HG02588 (cell line): ENCODE data around the gene TSGA10IP.

Experiments
- ATAC-seq: cut with Tn5 transposase; IDR thresholded peaks from one replicate; pipeline ENCODE4 v1.9.1; 2021; ENCODE audit warnings: mild to moderate bottlenecking, moderate library complexity; ENCODE audit not compliant: unreplicated experiment

Gene TSGA10IP

DNA sequence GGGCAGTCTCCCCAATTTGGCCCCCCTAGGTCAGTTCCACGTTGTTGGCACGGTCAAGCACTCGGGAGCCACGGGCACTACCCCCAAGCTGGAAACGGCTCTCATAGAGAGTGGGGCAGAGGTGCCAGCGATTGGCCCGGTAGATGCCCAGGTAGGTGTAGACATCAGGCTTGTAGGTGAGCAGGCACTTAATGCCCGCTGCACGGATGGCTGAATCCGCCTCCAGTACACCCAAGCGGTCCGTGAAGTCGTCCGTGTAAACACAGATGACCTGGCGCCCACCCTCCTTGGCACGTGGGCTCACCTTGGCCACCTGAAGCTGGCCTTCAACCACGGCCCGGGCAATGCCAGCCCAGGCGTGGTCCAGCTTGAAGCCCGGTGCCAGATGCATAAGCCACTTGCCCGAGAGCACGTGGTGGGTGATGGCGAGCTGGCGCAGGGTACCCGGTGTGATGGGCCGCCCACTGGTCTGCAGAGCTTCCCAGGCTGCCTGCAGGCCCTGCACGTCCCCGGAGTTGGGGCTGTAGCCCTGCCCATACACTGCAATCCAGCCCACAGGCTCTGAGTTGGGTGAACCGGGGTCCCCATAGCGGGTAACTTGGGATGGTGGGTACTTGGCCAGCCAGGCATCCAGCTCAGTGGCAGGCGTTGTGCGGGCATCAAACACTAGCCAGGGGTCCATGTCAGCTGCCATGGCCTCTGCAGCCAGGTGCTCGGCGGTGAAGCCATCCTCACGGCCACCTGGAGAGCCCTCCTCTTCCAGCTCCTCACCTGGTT, 27.7 kb upstream of the TSGA10IP start:
- ATAC-seq = no peak

DNA sequence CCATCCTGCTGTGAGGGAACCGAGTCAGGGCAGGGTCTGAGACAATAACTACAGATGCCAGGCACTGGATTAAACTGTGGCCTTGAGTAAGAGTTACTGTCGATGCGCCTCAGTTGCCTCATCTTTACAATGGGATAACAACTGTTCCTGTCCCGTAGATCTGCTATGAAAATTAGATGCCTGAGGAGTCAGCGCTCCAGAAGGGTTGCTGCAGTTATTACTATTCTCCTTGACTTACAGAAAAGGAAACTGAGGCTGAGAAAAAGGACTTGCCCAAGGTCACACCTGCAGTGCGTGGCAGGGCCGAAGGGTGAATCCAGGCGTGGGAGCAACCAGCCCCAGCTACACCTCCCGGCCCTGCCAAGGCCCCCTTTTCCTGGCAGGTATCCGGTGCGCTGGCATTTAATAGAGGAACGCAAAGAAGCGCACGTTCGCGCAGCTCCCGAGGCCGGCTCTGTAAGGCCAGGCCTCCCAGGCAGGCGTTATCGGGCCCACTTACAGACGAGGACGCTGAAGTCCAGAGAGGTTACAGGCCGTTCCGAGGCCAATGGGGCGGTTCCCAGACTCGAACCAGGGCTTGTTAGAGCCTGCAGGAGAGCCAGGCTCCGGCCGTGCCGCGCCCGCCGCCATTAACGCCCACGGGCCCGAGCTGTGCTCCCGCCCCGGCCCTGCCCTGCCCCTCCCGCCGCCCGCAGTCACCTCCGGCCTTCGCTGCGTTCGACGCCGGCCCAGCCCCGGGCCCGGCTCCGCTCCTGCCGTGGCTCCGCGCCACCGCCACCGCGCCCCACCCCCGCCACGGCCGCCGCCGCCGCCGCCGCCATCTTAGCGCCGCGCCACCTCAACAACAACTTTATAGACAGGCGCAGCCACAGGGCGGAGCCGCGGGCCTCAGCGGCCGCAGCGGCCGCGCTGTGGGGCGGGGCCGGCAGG, 26.8 kb upstream of the TSGA10IP start, which contains the start of gene C11orf68:
Gene C11orf68, minus strand, starts transcription at position 852 of the 930 bp plus-strand sequence. Its CDS starts 31 bp downstream, at position 821.
- peak; percentile 54 for ATAC-seq

DNA sequence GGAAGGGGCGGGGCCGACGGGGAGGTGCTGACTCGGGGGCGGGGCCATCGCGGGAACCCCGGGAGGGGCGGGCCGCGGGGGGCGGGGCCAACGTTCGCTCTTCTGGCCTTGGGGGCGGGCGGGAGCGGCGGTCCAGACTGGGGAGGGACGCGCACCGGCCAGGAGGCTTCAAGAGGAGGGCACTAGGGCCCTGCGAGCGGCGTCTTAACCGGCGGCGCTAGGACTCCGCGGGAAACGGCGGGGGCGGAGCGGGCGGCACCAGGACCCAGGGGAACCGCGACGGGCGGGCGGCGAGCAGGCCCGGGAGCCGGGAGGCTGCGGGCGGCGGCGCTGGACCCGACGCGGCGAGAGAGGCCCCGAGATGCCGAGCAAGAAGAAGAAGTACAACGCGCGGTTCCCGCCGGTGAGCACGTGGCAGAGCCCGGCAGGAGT, 26.1 kb upstream of the TSGA10IP start, which contains the start of gene DRAP1:
Gene DRAP1, plus strand, starts transcription at position 286 of the 432 bp plus-strand sequence. Its CDS starts 76 bp downstream, at position 362.
- ATAC-seq = peak; percentile 83

DNA sequence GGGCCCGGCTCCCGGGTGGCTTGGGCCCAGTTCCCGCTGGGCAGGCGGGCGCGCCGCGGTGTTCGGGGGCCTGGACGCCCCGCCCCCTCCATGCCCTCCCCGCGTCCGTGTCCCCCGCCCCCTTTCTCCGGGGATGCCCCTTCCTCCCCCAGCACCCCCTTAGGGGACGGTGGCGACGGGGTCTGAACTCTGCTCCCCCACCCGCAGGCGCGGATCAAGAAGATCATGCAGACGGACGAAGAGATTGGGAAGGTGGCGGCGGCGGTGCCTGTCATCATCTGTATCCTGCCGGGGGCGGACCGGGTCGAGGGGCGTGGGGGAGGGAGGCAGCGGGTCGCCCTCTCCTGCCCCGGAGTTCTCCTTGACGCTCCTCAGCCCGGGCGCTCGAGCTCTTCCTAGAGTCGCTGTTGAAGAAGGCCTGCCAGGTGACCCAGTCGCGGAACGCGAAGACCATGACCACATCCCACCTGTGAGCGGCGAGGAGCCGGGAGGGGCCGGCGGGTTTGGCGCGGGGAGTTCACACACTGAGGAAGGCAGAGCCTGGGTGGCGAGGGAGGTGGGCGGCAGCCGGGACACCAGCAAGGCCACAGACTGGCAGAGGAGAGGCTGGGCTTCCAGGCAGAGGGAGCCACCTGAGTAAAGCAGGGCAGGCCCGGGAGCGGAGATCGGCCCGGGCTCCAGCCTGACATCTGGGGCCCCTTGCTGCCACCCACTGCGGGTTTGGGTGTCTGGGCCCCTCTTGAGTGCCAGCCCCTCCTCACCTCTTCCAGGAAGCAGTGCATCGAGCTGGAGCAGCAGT, 25.5 kb upstream of the TSGA10IP start:
- ATAC-seq = peak; percentile 43

DNA sequence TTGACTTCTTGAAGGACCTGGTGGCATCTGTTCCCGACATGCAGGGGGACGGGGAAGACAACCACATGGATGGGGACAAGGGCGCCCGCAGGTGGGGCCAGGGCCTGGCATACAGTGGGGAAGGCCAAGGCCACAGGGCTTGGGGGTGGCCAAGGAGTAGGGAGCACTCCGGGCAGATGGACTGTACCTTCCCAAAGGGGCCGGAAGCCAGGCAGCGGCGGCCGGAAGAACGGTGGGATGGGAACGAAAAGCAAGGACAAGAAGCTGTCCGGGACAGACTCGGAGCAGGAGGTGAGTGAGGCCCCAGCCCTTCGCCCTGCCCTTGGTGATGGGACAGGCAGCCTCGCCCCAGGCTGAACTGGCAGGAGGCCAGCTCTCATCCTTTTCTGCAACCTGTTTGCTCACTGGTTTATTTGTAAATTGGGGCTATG, 24.9 kb upstream of the TSGA10IP start:
- no peak for ATAC-seq

DNA sequence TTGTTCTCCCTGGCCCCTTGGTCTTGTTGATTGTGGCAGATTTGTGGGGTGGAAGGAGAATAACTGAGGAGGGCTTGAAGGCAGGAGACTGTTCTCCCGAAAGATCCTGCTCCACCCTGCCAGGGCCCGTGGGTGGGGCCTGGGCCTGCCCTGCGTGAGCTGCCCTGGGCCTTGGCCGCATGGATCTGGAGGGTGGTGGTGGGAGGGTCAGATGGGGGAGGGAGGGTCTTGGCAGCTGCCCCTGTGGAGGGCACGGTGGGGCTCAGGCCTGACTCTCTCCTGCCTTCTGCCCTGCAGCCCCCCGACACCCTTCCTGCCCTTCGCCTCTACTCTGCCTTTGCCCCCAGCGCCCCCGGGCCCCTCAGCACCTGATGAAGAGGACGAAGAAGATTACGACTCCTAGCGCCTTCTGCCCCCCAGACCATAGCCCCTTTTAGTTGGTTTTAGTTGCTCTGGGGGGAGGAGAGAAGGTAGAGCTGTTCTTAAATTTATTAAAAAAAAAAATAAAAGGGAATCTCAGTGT, 24.2 kb upstream of the TSGA10IP start:
- ATAC-seq = no peak

DNA sequence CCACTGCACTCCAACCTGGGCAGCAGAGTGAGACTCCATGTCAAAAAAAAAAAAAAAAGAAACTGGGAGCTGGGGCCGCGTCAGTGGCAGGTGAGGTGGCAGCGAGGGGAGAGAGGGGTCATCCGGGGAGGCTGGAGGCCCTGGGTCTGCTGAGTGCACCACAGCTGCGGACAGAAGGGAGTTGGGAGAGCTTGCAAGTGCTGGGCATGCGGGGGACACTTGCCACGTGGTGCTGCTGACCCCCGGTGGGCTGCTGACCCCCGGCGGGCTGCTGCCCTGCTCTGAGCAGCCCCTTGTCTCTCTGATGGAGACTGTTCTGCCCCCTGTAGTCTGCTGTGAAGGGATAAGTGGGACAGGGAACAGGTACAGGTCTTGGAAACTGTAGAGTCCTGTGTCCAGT, 23.4 kb upstream of the TSGA10IP start:
- no peak for ATAC-seq

DNA sequence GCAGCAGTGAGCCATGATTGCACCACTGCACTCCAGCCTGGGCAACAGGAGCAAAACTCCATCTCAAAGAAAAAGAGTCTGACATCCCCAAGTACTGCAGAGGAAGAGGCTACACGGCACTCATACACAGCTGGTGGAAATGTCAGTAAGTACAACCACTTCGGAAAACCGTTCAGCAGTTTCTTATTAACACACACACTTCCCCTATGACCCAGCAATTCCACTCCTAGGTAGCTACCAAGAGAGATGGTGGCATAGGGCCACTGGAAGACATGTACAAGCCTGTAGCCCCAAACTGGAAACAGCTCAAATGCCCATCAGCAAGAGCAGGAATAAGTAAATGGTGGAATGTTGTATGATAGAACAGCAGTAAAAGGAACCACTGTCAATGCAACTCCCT, 22.7 kb upstream of the TSGA10IP start:
- ATAC-seq = no peak

DNA sequence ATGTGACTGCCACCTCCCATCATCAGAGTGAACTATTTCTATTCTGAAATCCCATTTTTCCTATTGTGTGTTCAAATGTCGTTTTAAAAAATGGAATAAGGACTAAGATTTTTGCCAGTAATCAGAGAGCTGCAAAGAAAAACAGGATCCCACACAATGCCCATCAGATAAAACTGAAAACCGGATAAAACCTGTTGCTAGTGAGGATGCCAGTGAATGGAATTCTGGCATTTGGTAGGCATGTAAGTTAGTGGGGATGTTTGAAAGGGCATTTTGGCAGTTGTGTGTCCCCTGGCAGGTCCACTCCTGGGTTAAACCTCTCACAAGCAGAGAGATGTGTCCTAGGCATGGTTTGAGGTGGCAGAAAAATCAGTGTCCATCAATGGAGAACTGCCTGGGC, 19.9 kb upstream of the TSGA10IP start:
- ATAC-seq = no peak

DNA sequence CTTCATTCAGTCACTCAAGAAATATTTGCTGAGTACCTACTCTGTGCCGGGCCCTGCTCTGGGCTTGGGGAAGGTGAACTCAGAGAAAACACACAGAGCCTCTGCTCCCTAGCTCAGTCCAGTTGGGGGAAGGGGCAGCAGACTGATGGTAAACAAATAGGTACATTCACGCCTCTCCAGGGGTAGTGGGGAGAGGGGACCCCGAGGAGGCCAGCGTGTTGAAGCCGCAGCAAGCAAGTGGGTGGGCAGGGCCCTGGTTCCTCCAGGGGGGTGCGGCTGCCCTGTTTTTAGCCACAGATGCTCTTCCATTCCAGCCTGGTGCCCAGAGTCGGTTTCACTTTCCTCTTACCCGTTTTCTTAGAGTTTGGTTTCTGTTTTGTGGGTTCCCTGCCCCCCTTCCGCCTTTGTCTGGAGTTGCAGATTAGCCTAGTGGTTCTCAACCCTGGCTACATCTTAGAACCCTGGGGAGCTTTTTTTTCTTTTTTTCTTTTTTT, 17.3 kb upstream of the TSGA10IP start:
- peak; percentile 62 for ATAC-seq

DNA sequence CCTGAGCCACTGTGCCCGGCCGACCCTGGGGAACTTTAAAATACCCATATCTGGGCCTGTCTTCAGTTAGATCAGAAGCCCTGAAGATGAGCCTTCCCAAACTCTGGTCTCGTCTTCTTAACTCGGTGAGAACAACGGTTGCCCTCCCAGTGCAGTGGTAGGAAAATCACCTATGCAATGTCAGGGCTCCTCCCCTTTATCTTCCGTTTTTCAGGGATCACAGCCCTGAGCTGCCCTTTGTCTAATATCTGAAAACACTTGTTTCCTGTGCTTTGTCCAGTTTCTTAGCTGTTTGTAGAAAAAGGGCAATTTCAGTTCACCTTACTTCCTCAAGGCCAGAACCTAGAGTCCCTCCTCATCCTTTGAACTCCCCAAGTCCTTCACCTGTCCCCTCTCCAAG, 16.6 kb upstream of the TSGA10IP start:
- ATAC-seq = no peak

DNA sequence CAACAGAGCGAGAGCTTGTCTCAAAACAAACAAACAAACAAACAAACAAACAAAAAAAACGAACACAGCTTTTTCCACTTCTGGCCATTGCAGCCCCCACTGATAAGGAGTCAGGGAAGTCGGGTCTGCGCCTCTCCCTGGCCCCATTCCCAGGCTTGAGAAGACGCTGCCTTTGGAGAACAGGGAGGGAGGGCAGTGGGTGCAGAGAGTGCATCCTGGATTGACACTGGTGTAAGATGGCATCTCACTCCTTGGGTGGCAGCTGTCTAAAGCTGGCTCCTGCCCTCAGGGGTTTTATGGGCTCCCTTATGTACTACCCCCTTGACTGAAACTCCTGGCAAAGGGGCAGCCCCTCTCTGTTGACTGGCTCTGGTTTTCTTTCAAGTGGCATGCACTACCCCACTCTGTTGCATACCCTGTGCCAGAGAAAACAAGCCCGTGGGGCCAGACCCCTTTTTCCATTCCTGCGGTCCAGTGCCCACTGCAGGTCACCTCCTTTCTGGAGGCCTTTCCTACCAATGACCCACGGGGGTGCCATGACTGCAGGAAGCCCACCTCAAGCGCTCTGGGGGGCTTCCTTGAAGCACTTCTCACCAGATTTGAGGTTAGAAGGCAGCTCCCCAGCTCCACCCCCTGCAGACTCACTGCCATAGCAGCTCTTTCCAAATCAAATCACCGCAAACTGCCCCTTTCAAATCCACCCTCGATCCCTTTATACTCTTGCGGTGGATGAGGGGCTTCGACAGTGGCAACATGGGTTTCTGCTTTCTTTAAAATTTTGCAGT, 13.3 kb upstream of the TSGA10IP start:
- no peak for ATAC-seq

DNA sequence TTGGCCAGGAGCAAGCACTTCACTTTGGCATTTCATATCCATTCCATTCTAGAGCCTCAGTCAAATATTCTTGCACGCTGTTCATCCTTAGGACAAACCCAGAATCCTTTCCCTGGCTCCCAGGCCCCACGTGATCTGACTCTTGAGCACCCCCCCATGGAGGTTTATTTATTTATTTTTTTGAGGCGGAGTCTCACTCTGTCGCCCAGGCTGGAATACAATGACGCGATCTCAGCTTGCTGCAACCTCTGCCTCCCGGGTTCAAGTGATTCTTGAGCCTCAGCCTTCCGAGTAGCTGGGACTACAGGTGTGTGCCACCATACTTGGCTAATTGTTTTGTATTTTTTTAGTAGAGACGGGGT, 12.7 kb upstream of the TSGA10IP start:
- ATAC-seq = no peak

DNA sequence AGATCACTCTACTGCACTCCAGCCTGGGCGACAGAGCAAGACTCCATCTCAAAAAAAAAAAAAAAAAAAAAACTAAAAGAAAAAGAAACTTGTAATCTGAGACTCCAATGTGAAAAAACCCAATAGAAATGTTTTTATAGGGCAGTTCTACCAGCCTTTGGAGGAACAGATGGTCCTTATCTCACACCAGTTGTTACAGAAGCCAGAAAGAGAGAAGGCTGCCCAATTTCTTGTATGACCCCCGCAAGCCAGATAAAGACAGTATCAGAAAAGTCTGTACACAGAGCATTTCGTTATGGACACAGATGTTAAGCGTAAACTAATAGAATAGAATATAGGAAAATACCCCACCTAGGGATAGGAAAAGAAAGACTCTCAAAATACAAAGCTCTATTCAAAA, 11.3 kb upstream of the TSGA10IP start:
- no peak for ATAC-seq

DNA sequence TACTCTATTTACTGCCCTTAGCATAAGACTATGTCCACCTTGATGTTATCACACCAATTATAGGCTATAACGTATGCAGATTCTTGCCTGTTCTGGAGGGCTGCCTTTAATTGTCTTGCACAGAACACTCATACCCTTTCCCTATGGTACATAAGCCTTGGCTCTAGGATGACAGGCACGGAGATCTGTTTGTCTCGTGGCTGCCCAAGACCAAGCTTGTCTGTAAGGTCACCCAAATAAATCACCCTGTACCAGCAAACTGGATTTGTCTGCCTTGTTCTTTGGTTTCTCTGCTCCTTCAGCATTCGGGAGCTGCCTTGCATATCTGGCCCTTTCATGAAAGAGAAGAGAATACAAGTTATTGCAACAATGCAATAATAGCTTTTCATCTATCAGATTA, 7.5 kb upstream of the TSGA10IP start:
- ATAC-seq = no peak

DNA sequence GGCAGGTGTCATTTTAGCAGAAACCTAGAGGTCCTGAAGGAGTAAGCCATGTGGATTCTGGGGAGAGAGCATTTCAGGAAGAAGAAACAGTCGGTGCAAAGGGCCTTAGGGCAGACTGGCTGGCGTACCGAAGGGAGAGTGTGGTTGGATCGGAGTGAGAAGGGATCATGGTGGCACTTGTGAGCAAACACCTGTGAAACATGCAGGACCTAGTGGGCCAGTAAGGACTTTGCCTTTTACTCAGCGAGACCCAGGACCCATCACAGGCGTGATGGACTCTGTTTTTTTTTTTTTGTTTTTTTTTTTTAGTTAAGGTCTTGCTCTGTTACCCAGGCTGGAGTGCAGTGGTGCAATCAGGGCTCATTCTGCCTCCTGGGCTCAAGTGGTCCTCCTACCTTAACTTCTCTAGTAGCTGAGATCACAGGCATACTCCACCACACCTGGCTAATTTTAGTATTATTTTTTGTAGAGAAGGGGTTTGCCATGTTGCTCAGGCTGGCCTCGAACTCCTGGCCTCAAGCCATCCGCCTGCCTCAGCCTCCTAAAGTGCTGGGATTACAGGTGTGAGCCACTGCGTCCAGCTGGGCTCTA, 3.5 kb upstream of the TSGA10IP start:
- no peak for ATAC-seq

DNA sequence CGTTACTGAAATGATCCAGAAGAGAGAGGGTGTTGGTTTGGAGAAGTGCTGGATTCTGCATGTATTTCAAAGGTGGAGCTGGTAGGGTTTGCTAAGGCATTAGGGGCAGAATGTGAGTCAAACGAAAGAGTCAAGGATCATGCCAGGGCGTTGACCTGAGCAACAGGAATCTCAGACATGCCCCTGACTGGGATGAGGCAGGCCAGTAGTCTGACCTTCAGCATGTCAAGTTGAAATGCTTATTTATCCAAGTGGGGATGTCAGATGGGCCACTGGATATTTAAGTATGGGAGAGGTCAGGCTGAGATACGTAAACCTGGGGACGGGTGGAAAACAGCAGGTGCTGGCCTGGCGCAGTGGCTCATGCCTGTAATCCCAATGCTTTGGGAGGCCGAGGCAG, 2.7 kb upstream of the TSGA10IP start:
- no peak for ATAC-seq

DNA sequence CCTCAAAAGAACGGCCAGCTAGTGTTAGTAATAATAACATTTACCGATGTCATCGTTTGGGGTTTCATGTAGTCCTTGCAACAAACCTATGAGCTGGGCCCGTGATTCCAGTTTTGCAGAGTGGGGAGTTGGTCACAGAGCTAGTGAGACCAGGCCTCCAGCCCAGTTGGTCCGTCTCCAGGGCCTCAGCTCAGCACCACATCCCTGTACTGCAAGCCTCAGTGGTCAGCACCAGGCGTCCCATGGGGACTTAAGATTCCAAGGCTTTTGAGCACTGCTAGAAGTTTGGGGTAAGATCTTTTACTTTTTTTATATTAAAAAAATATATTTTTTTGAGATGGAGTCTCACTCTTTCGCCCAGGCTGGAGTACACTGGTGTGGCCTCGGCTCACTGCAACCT, 1.1 kb upstream of the TSGA10IP start:
- ATAC-seq = no peak

DNA sequence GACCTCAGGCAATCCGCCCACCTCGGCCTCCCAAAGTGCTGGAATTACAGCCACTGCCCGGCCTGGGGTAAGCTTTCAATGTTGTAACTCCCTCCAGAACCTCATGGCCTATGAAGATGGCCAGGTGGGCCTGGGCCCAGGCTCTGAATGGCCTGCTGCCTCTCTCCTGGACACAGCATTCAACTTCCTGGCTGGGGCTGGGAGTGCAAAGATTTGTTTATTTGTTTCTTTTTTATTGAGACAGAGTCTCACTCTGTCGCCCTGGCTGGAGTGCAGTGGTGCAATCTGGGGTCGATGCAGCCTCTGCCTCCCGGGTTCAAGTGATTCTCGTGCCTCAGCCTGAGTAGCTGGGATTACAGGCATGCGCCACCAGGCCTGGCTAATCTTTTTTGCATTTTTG, 513 bp upstream of the TSGA10IP start:
- no peak for ATAC-seq
